ENCODE data around the gene TCP1.

DNA sequence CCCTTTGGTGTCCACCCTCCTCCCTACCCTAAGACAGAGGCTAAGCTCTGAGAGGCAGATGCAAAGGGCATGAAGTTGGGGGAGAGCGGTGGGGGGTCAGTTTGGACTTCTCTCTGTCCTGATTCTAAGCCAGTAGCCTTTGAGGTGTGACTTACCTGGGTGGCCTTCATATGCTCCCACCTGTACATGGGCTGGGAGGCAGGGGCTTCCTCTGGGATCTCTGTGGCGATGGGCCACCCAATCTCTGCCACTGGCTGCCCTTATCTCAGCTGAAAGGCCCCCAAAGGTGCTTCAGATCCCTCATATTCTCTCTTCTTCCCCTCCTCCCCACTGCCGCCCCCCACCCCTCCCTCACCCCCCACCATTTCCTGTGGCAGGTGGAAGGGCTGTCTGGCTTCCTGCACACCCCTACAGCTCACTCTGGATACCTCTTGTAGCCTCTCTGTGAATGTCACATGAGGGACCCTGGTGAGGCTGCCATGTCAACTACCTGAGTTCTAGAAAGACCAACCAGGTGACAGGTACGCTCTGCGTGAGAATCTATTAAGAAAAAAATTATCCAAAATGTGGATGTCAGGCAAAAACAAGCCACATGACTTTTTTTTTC is 44.7 kb upstream of the TCP1 start:
- TF ChIP-seq, protein P1, sequence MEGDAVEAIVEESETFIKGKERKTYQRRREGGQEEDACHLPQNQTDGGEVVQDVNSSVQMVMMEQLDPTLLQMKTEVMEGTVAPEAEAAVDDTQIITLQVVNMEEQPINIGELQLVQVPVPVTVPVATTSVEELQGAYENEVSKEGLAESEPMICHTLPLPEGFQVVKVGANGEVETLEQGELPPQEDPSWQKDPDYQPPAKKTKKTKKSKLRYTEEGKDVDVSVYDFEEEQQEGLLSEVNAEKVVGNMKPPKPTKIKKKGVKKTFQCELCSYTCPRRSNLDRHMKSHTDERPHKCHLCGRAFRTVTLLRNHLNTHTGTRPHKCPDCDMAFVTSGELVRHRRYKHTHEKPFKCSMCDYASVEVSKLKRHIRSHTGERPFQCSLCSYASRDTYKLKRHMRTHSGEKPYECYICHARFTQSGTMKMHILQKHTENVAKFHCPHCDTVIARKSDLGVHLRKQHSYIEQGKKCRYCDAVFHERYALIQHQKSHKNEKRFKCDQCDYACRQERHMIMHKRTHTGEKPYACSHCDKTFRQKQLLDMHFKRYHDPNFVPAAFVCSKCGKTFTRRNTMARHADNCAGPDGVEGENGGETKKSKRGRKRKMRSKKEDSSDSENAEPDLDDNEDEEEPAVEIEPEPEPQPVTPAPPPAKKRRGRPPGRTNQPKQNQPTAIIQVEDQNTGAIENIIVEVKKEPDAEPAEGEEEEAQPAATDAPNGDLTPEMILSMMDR (IDR thresholded peaks at IDR 0.05; ENCODE audit: poor library complexity), result no peak
- TF ChIP-seq EZH2phosphoT487 (IDR thresholded peaks at IDR 0.05; ENCODE audit: low read depth, severe bottlenecking, unreplicated experiment) (no peak), EZH2 (IDR thresholded peaks at IDR 0.05; ENCODE audit: borderline replicate concordance) (no peak)

Data from hepatocyte (in vitro differentiated cells).